K562 treated with DMSO at 1 percent for 24 hours (cell line): ENCODE results near the gene EIF2S2. TPM values are rescaled to one million over a fixed set of nuclear protein-coding genes. Genes with fewer than 3 reads are reported as not detected.

Experiments
- total RNA-seq: library from RNA; unstranded; fragments of 300-600 nt; gene quantifications from 2 replicates; pipeline ENCODE4 v1.2.3, GENCODE V29; 2022; ENCODE audit warnings: low read depth; ENCODE audit not compliant: insufficient read depth

EIF2S2 gene, protein sequence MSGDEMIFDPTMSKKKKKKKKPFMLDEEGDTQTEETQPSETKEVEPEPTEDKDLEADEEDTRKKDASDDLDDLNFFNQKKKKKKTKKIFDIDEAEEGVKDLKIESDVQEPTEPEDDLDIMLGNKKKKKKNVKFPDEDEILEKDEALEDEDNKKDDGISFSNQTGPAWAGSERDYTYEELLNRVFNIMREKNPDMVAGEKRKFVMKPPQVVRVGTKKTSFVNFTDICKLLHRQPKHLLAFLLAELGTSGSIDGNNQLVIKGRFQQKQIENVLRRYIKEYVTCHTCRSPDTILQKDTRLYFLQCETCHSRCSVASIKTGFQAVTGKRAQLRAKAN
- 107 and 115 TPM in 2 replicates for total RNA-seq

DNA sequence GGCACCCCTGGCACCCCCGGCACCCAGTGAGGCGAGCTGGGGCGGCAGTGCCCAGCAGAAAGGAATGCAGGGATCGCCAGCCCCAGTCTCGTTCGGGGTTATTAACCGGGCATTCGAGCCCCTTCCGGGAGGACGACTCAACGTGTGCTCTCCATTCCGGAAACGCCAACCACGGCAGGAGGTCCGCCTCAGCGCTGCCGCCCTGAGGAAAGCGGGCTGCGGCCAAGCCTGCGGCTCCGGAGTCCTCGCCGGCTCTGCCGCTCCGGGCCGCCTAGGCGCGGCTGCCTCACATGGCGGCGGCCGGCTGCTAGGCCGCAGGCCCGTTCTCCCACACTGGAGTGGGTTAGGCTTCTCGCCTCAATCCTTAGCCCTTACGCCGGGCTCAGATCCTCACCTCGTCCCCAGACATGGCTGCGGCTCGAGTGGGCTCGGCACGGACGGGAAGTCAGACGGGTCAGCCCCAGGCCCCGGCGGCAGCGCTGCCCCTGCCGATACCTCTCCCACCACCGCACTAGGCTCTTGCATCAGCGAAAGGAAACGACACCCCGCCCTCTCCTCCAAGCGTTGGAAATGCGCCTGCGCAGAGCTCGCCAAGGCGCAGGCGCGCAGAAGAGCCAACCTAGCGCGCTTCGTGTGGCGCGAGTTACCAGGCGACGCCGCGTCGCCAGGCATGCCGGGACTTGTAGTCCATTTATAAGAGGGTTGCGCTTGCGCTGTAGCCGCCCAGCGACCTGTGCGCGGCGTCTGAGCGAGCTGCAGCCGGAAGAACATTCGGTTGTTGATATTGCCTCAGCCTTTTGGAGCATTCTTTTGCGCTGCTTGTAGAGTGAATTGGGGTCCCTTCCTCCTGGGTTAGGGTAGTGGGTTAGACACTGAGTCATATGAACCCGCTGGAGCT, at the start of gene EIF2S2:
Gene EIF2S2 (minus strand): TSS at position 542 of the 898 bp plus-strand sequence. CDS start 133 bp downstream, at position 409.

Other genes starting within 250 kb of the EIF2S2 start
- gene RALY, start 118.3 kb downstream of the EIF2S2 start, total RNA-seq: 297 and 313 TPM in 2 replicates
- gene ASIP, start 129.2 kb upstream of the EIF2S2 start, total RNA-seq: not detected in 2 replicates
- 261 and 287 TPM in 2 replicates for gene AHCY, start 191.1 kb upstream of the EIF2S2 start, total RNA-seq